D721Med (cell line): ENCODE measurements around the gene GH1.
"Not testable (repeated sequence)": the region's sequence is repeated elsewhere in the genome, so short reads cannot be mapped to it uniquely, and the experiment has no call there.

Source experiments
- DNase-seq: peaks from one replicate; pipeline ENCODE4 v3.0.0; 2011; ENCODE audit warnings: low spot score; ENCODE audit not compliant: insufficient read length
- FAIRE-seq: peaks from 2 replicates; lab custom pipeline; 2011; peaks lifted over from hg19 to GRCh38; lab: Jason Lieb, UNC

The GH1 gene

DNA sequence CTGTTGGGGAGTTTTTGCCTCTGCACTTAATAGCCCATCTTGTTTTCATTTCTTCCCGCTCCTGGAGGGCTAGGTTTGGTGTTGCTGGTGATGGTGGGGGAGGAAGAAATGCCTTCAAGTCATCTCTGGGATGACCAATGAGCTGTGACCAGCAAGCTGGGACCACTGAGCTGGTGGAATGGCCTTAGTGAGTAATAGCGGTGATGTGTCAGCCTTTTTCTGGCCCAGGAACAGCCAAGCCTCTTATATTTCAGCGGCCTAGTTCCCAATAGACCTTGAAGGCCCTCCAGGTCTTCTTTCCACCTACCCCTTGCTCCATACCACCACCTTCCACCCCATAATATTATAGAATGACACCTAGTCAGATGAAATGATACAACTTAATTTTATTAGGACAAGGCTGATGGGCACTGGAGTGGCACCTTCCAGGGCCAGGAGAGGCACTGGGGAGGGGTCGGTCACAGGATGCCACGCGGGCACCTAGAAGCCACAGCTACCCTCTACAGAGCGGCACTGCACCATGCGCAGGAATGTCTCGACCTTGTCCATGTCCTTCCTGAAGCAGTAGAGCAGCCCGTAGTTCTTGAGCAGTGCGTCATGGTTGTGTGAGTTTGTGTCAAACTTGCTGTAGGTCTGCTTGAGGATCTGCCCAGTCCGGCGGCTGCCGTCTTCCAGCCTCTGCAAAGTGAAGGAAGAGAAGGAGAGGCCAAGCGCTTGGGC is 46.8 kb downstream of the GH1 start:
- DNase-seq, FAIRE-seq: not testable (repeated sequence)

- FAIRE-seq, DNase-seq: not testable (repeated sequence)
Observed at GRCh38 chr17:63870292-63870665, 48.4 kb downstream of the GH1 start.

GRCh38 chr17:63869491-63870291 is 48.9 kb downstream of the GH1 start:
- FAIRE-seq, DNase-seq: not testable (repeated sequence)
